Midbrain (tissue), 1 donor: ENCODE results near the gene ELF5.

Source experiments
- DNase-seq: peaks from one replicate; lab custom pipeline; 2025; lab: John Stamatoyannopoulos, UW

ELF5 gene

GRCh38 chr11:34513682-34514449 is at the start of gene ELF5:
ELF5 (minus strand) TSS chr11:34513794; CDS start chr11:34505749, 8,045 bp downstream.
- DNase-seq, result no peak

DNA sequence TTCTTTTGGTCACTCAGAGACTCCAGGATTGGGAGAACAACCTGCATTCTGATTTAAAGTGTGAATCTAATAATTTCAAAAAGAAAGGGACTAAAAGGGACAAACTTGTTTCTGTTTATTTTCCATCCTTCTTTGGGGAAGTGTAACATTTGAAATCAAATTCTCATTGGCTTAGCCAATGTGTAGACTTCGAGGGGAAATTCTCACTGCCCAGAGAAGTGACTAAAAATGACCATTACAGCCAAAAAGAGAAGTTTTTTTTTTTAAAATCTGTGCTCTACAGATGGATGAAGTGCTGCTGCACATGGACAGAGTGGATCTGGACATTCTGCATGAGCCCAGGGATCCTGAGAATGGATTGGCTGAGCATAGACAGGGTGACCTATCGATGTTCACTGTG is 49.4 kb upstream of the ELF5 start:
- DNase-seq, result no peak

GRCh38 chr11:34560511-34560910 is 46.9 kb upstream of the ELF5 start:
- no peak for DNase-seq

DNA sequence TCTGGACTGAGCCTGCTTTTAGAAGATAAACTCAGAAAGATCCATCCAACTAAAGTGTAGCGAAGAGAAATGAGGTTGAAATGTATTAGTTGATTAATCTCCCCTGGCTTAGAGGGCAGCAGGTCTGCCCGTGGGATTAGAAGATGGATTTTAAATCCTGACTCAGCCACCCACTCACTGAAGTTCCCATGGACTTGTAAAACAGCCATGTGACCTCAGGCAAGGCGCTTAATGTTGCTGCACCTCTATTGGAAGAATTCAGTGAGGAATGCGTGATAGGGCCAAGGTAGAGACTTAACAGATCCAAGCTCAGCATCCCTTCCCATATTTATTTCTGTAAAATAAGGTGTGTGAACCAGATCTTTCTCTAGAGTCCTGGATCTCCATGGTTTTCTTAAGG is 45.1 kb upstream of the ELF5 start:
- no peak for DNase-seq

GRCh38 chr11:34558211-34558610 is 44.6 kb upstream of the ELF5 start:
- DNase-seq, result no peak

GRCh38 chr11:34552270-34552669 is 38.7 kb upstream of the ELF5 start:
- DNase-seq, result peak; percentile 4

GRCh38 chr11:34549271-34549670 is 35.7 kb upstream of the ELF5 start:
- DNase-seq, result no peak

DNA sequence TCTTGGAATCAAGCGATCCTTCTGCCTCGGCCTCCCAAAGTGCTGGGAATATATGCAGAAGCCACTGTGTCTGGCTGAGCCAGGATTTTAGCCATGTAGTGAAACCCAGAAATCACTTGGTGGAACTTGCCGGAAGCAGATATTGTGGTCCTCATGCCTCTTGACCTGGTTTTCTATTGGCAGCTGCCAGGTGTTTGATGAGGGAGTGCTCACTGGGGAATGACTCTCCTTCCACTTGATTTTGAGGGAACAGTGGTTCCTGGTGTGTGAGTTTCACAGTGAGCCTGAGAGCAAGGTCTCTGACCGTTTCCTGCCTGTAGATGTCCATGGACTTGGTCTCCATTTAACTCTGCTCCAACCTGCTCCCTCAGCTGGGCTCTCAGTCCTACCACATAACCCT is 34.7 kb upstream of the ELF5 start:
- DNase-seq, result no peak

DNA sequence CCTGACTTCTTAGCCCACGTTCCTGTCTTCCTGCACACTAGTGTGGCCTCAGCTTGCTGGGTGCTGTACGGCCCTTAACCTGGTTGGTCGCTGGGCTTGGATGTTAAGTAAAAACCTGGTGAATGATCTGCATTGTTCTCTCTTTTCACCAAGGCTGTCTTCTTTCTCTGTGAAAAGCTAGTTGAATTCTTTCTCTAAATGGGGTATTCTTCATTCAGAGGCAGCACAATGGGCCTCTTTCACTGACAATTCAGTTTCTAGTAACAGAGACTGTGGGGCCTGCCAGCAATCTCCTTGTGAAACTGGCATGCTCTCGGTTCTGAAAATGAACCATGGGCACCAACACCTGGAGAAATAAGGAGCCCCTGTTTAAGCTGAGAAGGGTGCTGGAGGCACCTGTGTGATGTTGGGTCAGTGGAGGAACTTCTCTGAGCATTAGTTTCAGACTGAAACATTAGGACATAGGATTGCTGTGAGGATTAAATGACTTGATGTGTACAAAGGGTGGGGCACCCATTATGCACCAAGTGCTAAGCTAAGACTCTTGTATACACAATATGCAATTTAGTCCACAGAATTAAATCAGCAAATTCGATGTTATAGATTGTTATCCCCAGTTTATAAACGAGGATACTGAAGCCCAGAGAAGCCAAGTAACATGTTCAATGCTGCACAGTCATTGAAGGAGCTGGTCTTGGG is 33.1 kb upstream of the ELF5 start:
- DNase-seq, result peak; percentile 77

GRCh38 chr11:34542089-34542488 is 28.5 kb upstream of the ELF5 start:
- no peak for DNase-seq

DNA sequence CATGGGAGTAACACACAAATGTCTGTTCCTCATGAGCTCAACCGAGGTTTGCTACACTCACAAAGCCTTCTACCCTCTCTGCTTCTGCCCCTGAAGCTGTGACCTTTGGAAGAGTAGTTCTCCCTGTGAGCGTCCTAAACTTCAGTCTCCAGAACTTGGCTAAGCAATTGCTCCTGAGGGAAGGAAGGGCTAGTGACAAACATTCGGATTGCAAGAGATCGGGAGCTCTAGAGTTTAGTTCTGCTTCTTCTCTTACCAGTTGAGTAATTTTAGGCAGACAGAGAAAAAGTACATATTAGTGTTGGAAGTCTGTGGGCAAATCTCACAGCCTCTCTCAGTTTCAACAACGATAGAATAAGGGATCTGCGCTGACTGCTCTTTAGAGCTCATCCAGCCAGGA is 27.3 kb upstream of the ELF5 start:
- DNase-seq, result no peak

DNA sequence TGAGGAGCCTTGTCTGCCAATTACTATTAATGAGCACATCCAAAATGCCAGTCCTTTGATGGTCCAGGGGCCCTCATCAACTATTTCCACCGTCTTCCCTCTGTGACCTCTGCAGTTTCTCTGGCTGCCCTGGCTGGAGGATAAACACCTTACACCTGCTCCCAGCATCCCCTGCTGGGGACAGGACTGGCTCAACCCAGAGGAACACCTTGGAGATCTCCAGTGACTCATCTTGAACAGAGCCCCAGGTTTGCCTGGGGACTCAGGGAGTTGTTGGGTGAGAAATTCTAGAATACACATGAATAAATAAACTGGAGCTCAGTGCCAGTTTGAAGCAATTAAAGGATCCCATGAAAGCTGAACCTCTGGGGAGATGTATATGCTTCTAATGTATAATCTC is 24.0 kb upstream of the ELF5 start:
- no peak for DNase-seq

GRCh38 chr11:34536056-34536455 is 22.5 kb upstream of the ELF5 start:
- DNase-seq, result no peak

- DNase-seq, result no peak
Observed at GRCh38 chr11:34534826-34535225, 21.2 kb upstream of the ELF5 start.

DNA sequence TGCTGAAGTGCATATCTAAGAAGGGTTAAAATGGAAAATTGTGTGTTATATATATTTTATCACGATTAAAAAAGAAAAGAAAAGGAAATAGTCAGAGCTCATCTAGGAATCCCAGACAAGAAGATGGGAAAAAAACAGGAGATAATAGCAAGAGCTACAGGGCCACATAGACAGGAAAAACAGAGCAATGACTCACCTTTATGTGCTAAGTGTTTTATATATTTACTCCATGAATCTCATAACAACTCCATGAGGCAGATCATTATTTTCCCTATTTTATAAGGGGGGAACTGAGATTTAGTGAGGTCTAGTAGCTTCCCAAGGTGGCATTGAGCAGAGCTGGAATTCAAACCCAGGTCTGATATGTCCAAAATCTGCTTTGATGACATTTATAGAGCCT is 18.1 kb upstream of the ELF5 start:
- no peak for DNase-seq

- DNase-seq, result no peak
Observed at GRCh38 chr11:34530545-34531234, 17.1 kb upstream of the ELF5 start.

GRCh38 chr11:34529643-34530042 is 16.0 kb upstream of the ELF5 start:
- no peak for DNase-seq

DNA sequence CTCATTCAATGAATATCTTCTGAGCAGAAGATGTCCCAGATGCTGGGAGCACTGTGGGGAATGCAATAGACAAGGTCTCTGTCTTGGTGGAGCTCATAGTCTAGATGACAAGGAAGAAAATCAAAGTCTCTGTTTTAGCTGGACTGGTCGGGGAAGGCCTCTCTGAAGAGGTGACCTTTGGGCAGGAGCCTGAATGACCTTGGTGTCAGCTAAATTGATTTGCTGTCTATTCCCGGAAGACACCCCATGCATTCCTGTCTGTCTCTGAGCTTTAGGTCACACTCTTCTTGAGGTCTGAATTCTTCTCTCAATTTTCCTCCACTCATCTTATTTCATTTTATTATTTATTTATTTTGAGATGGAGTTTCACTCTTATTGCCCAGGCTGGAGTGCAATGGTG is 14.5 kb upstream of the ELF5 start:
- no peak for DNase-seq

- DNase-seq, result no peak
Observed at GRCh38 chr11:34525888-34526657, 12.5 kb upstream of the ELF5 start.

GRCh38 chr11:34525098-34525497 is 11.5 kb upstream of the ELF5 start:
- no peak for DNase-seq

DNA sequence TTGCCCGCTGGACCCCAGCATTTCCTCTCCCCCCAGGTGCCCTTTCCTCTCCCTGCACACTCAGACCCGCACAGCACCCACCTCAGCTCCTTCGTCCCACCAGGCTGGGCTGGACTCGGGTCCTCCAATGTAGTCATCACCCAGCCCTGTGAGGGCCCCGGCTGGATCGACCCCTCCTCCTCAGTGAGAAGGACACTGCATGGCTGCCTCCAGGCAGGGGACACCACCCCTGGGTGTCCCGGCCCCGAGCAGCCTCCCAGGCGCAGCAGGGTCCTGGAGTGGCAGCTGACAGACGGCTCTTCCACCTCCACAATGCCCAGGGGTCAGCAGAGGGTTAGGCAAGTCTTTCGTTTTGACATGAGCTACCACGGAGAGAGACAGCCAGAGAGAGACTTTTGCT is 11.1 kb upstream of the ELF5 start:
- DNase-seq, result no peak

DNA sequence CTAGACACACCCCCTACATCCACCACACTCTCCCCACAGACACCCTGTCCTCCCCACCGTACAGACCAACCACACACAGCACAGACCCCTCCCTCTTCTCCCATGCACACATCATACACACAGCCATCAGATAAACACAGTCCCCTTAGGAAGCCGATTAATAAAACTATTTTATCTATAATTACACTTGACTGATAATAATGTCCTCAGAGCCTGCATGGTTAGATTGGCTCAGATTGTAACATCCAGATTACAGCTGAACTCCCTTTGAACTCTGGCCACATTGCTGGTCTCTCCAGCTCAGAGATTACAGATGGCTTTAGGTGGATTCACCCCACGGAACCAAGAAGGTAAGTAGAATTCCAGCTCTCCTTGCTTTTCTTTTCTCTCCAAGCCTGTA is 9.5 kb upstream of the ELF5 start:
- no peak for DNase-seq
